HG03280 (cell line): Measurements from ENCODE around the gene PKP4.
"Not testable (repeated sequence)": the region's sequence is repeated elsewhere in the genome, so short reads cannot be mapped to it uniquely, and the experiment has no call there.

Experiments used
- ATAC-seq: cut with Tn5 transposase; IDR thresholded peaks from one replicate; pipeline ENCODE4 v1.9.1; 2021; ENCODE audit warnings: mild to moderate bottlenecking, moderate library complexity; ENCODE audit not compliant: unreplicated experiment

The PKP4 gene, protein sequence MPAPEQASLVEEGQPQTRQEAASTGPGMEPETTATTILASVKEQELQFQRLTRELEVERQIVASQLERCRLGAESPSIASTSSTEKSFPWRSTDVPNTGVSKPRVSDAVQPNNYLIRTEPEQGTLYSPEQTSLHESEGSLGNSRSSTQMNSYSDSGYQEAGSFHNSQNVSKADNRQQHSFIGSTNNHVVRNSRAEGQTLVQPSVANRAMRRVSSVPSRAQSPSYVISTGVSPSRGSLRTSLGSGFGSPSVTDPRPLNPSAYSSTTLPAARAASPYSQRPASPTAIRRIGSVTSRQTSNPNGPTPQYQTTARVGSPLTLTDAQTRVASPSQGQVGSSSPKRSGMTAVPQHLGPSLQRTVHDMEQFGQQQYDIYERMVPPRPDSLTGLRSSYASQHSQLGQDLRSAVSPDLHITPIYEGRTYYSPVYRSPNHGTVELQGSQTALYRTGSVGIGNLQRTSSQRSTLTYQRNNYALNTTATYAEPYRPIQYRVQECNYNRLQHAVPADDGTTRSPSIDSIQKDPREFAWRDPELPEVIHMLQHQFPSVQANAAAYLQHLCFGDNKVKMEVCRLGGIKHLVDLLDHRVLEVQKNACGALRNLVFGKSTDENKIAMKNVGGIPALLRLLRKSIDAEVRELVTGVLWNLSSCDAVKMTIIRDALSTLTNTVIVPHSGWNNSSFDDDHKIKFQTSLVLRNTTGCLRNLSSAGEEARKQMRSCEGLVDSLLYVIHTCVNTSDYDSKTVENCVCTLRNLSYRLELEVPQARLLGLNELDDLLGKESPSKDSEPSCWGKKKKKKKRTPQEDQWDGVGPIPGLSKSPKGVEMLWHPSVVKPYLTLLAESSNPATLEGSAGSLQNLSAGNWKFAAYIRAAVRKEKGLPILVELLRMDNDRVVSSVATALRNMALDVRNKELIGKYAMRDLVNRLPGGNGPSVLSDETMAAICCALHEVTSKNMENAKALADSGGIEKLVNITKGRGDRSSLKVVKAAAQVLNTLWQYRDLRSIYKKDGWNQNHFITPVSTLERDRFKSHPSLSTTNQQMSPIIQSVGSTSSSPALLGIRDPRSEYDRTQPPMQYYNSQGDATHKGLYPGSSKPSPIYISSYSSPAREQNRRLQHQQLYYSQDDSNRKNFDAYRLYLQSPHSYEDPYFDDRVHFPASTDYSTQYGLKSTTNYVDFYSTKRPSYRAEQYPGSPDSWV

DNA sequence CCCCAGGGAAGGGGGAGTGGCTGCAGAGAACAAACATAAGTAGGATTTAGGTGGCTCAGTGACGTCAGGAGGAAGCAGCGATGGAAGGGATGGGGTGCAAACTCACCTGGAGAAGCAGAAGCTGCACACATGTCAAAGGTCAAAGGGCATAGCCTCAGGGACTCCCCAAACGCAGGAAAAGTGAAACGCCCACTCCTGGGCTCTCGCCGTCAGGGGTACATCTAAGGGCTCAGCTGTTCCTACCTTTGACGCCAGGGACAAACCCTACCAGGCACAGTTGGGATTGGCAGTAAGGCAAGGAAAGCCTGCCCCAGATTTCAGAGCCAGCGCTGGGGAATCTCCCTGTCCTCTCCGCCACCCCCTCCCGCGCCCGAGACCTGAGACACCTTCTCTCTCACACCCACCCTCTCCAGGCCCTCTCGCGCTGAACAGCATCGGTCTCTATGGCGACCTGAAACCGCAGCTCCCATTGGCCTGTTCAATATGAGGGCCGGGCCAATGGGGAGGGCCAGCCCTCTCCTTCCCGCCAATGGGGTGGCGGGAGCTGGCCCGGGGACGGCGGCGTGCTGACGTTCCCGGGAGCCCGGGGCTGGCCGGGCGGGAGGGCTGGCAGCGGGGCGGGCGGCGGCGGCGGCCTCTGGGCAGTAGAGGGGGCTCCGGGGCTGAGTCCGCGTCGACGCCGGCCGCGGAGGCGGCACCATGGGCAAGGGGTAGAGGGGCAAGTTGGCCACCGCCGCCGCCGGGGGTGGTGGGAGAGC is at the start of gene PKP4, which contains the start of gene CCDC148:
Gene PKP4 (plus strand): TSS at position 644 of the 758 bp plus-strand sequence. CDS start 76,233 bp downstream, outside the sequence.
Gene CCDC148 (minus strand): TSS at position 445 of the 758 bp plus-strand sequence. CDS start 314 bp downstream, at position 131.
- ATAC-seq: peak; percentile 92

DNA sequence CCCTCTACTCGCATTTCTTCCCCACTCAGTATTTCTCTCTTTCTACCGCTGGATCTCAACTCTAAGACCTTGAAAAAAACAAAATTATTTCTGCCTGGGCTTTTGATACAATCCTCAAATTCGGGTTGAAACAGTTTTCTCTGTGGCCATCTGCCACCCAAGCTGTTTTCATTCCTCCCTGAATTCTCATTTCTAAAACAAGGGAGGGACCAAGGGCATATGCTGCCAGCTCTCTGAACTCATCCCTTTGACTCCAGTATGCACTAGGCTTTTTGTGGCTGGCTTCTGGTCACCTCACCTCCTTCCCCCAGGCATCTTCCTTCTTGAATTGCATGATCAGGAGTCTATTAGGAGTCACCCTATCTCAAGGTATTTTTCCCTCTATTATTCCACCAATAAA is 49.7 kb upstream of the PKP4 start:
- ATAC-seq: no peak

DNA sequence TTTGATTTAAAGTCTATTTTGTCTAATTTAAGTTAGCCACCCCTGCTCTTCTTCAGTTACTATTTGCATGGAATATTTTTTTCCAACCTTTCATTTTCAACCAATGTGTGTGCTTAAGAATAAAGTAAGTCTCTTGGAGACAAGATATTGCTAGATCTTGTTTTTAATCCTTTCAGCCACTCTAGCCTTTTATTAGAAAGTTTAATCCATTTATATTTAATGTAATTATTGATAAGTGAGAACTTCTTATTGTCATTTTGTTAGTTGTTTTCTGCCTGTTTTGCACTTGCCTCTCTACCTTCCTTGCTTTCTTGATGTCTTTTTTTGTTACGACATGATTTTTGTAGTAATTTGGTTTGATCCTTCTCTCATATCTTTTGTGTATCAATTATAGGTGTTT is 46.6 kb upstream of the PKP4 start:
- no peak for ATAC-seq

DNA sequence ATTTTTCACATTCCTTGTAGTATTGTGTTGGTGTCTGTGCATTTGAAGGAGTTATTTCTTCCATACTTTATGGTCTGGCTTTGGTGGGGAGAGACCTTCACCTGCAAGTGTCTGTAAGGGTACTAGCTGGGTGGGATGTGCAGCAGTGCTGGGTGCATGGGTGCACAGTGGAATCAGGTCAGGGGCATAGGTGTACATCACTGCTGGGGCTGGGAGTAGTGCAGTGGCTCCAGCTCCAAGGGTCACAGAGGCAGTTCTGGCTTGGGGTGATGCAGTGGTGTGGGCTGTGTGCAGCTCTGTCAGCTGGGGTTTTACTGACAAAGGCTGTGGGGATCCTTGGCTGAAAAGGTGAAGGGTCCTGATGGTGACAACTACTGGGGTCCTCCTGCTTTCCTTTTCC is 45.0 kb upstream of the PKP4 start:
- ATAC-seq: no peak

DNA sequence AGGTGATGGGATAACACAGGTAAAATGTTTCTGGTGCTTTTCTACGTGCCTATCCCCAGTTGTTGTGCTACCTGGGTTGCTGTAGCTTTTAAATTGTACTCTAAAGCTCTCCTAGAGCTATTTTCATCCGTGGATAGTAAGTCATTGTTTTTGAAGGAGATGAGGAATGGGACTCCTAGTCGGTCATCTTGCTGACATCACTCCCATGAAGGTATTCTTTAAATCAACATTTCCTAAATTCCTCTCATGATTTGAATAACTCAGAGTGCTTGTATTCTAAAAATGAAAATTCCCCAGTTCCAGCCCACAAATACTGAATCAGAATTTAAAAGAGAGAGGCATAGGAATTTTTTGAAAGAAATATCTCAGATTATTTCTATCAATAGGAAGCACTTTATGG is 44.5 kb upstream of the PKP4 start:
- ATAC-seq: no peak

DNA sequence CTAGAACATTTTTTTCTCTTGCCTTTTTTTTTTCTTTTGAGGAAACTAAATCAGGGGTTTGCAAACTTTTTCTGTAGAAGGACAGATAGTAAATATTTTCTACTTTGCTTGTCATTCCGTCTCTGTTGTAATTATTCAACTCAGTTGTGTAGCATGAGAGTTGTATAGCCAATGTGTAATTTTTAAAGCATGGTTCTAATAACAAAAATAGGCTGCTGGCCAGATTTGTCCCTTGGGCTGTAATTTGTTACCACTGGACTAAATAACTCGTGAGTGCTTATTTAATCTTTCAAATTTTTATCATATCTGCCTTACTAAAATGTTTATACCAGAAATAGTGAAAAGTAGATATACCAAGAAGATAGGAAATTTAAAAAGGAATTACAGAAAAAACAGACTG is 43.2 kb upstream of the PKP4 start:
- no peak for ATAC-seq

DNA sequence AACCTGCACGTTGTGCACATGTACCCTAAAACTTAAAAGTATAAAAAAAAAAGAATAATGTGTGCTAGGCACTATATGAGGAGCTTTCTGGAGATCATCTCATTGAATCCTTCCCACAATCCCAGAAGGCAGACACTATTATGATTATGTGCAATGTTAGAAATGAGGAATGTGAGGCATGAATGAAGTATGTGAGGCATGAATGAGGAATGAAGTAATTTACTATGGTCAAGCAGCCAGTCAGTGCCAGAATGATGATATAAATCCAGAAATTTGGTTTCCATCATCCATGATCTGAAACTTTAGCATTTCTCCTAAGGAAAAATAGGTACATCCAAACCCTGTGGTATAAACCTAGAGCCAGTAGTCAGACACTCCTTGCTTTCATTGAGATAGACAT is 42.2 kb upstream of the PKP4 start:
- no peak for ATAC-seq

DNA sequence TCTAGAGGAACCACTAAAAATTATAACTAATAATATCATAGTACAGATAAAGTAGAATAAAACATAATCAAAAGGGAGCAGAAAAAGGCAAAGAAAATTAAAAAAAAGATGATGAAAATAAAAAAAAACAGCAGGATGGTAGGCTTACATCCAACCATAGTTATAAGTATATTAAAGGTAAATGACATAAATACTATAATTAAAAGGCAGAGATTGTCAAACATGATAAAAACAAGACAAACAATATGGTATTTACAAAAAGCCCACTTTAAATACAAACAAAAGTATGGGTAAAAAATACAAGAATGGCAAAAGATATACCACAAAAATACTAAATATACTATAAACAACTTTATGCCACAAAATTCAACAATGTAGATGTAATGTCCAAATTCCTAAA is 24.6 kb upstream of the PKP4 start:
- ATAC-seq: no peak

DNA sequence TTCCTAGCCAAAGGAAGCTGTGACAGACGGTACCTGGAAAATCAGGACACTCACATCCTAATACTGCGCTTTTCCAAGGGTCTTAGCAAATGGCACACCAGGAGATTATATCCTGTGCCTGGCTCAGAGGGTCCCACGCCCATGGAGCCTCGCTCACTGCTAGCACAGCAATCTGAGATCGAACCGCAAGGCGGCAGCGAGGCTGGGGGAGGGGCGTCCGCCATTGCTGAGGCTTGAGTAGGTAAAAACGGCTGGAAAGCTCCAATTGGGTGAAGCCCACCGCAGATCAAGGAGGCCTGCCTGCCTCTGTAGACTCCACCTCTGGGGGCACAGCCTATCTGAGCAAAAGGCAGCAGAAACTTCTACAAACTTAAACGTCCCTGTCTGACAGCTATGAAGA is 23.0 kb upstream of the PKP4 start:
- not testable (repeated sequence) for ATAC-seq

DNA sequence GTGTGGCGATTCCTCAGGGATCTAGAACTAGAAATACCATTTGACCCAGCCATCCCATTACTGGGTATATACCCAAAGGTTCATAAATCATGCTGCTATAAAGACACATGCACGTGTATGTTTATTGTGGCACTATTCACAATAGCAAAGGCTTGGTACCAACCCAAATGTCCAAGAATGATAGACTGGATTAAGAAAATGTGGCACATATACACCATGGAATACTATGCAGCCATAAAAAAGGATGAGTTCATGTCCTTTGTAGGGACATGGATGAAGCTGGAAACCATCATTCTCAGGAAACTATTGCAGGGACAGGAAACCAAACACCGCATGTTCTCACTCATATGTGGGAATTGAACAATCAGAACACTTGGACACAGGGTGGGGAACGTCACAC is 17.7 kb upstream of the PKP4 start:
- ATAC-seq: not testable (repeated sequence)

DNA sequence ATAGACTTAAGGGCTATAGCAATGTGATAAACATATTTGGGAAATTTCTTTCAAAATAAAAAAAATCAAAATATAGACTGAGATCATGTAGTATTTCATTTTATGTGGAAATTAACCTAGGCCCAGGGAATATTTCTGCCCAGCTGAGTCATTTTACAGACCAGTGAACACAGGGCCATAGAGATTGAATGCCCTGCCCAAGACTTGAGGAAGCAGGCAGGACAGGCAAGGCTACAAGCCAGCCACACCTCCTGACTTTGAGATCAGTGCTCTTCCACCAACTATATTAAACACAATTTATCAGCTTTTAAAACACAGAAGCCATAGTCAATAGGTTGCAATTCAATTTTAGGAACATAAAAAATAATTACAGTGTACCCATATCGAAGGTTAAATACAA is 13.1 kb upstream of the PKP4 start:
- no peak for ATAC-seq

DNA sequence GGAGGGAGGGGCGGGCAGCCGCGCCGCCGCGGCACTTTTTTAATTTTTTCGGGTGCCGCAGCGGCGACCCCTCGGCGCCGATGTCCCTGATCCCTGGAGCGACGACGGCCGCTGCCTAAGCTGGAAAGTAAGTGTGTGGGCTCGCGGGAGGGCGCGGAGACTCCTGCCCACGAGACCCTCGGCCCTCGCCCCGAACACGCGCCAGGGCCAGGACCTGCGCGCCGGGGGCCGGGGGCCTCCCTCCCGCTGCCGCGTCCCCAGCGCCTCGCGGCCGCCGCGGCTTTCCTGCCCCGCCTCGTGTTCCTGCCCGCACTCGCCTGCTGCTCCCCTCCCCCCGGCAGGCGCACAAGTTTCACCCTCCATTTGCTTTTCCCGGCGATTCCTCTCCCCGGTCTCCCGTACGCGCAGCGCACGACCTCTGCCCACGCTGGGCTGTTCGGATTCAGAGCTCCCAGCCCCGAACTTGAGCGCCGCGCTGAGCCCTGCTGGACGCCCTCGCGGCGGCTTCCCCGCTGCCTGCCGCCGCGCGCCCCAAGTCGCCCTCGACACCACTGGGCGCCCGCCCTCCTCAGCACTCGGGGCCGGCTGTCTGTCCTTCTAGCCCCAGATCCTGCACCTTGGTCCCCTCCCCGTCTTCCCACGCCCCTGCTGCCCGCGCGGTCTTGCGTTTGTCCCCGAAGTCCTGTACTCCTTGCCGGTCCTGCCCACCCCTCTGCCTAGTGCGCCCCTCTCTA is 507 bp downstream of the PKP4 start:
- peak; percentile 38 for ATAC-seq

DNA sequence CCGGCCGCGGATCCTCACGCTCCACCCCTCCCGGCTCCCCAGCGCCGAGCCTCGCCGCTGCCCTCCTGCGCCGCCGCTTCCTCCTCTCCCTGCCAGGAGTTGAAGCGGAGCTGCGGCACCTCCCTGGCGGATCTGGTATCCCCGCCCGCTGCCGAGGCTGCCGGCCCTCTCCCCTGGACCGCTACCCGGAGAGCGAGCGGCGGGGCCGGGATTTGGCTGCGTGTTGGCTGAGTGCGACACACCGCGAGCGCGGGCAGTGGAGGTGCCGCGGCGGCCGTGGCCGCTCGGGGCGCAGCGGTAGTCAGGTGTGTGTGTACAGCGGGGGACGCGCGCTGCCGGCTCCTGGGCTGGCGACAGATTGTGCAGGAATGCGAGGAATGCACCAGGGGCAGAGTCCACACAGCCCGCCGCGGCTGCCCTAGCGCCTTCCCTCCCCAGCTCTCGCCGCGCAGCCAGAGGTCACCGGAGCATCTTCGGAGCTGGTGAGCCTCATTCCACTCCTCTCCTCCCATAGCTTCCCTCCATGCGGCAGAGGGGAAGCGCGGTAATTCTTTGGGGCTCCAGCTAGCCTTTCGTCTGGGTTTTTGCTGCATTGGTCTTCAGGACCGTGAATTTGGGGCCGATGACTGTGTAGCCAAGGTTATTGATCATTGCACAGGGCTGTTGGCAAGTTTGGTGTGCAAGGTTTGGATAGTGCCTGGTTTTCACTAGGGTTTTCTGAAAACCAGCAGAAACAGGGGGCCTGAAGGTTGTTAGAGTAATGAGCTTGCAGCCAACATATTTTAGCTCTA is 1.3 kb downstream of the PKP4 start:
- ATAC-seq: peak; percentile 51

DNA sequence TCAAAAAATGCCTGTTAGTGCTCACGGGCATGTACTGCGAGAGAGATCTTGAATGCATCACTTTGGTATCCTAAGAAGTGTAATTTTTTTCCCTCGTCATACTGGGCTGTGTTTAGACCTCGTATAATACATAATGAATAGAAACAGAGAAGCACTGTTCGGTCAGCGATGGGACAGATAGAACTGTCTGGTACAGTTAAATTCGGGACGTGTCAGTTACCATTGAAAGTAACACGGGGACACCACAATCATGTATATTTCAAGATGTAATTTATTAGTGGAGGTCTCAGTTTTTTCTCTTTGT is 1.8 kb downstream of the PKP4 start:
- no peak for ATAC-seq

DNA sequence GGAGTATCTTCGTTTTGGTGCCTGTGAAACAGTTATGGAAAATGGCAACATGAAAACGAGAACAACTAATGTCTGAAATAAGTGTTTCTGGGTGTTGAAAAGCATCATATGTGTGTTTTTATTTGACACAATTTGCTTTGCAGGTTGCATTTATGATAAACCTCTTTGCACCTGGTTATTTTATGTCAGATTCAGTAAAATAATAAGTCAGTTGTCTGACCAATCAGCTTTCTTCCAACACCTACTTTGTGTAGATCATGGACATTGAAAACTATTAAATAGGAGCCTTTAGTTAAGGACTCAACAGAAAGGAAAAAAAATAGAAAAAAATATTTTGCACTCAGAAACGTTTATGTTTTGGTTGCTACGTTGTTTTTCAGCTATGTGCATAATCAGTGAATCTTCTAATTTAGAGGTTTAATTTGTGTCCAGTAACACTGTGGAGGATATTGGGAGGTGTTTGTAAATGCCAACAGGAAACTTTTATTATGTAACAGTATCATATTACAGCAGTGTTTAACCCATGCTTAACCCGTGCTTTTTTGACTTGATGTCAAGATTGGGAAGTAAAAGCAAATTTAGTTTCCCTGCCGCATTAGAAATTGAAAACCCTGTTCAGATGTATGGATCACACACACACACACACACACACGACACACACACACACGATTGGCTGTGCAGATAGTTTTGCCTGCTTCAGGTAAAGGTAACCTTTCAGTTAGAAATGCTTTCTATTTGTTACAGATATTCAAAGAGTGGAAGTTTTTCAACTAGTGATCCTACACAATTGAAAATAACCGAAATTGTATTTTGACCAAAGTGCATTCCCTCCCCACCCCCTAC is 2.6 kb downstream of the PKP4 start:
- ATAC-seq: no peak

DNA sequence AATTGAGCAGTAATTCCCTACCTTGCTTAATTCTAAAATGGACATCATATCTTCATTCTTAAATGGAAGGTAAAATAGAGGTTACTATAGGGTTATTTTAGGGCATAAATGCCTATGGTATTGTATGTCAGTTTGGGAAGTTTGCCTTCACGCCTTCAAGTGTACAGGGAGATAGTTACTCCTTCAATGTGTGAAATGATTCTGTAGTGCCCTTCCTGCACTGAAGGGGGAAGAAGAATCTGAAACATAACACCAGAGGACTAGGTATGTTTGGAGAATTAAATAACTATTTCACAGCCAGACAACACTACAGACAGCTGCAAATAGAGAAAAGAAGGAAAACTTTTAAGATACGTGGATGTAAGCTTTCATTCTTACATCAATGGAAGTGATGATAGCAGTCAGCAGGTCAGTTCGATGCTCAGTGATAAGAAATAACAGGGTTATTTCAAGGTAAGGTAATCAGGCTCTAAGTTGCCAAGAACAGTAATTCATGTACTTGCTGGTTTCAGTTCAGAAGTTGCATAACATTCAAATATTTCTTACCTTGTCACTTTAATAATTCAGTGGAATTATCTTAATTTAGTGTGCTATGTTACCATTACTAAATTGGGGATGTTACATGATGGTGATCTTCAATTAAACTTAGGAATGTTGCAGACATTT is 4.0 kb downstream of the PKP4 start:
- no peak for ATAC-seq

DNA sequence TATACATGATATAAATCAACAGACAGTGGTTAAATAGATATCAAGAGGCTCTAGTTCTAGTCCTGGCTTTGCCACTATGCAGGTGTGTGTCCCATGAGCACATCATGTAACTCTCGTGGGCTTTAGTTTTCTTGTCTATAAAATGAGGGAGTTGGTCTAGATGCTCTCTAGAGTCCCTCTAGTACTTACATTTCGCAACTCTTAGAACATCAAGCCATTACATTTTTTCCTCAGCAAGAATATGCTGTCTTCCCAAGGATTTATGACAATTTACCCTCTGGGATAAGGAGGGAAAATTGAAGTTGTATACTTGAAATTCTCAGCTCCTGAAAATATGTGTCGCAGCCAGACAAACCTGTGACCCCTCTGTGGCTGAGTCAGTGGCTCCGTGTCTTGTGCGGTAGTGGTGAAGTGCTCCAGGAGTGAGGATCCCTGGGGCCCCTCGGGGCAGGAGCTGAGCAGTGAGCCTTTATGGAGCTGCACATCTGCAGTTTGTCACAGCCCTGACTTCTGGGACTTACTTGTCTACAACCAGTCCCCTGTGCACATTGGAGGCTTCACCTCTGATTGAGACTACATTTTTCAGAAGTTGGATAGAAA is 6.8 kb downstream of the PKP4 start:
- no peak for ATAC-seq
